Loucy (cell line): ENCODE data around the gene TNNI3.

Experiments used
- H2AFZ ChIP-seq: fragments of 200-600 bp; sonication (generic); 2 replicates; pipeline ENCODE4 v1.6.0; 2016; ENCODE audit warnings: antibody characterized with exemption, mild to moderate bottlenecking, low read length, moderate library complexity
- H3F3A ChIP-seq: fragments of 200-600 bp; 2 replicates; pipeline ENCODE4 v1.6.0; 2016; ENCODE audit warnings: antibody characterized with exemption, low read depth, mild to moderate bottlenecking
- H3K27me3 ChIP-seq: fragments of 200-600 bp; sonication (generic); 2 replicates; pipeline ENCODE4 v1.6.1; 2014; ENCODE audit warnings: low read length, mild to moderate bottlenecking; ENCODE audit not compliant: insufficient read depth, poor library complexity, severe bottlenecking
- H3K36me3 ChIP-seq: fragments of 200-600 bp; sonication (generic); 2 replicates; pipeline ENCODE4 v1.6.1; 2016; ENCODE audit warnings: low read length; ENCODE audit not compliant: insufficient read depth
- H3K4me1 ChIP-seq: fragments of 200-600 bp; sonication (generic); 2 replicates; pipeline ENCODE4 v1.5.1; 2014; ENCODE audit warnings: low read length, mild to moderate bottlenecking; ENCODE audit not compliant: insufficient read depth, poor library complexity, severe bottlenecking
- H3K4me2 ChIP-seq: fragments of 200-600 bp; sonication (generic); 2 replicates; pipeline ENCODE4 v1.6.0; 2014; ENCODE audit warnings: antibody characterized with exemption, low read length, low read depth, mild to moderate bottlenecking; ENCODE audit not compliant: poor library complexity, severe bottlenecking
- H3K4me3 ChIP-seq: fragments of 200-600 bp; sonication (generic); 2 replicates; pipeline ENCODE4 v1.5.1; 2014; ENCODE audit warnings: low read length, mild to moderate bottlenecking, mixed read lengths; ENCODE audit not compliant: poor library complexity, severe bottlenecking
- H3K79me2 ChIP-seq: fragments of 200-600 bp; sonication (generic); 2 replicates; pipeline ENCODE4 v1.6.1; 2014; ENCODE audit warnings: low read length; ENCODE audit not compliant: insufficient read depth
- H3K9ac ChIP-seq: fragments of 200-600 bp; sonication (generic); 2 replicates; pipeline ENCODE4 v1.6.0; 2014; ENCODE audit warnings: mild to moderate bottlenecking, low read depth, low read length, moderate library complexity; ENCODE audit not compliant: poor library complexity, severe bottlenecking
- H3K9me2 ChIP-seq: fragments of 200-600 bp; sonication (generic); replicated peaks from 2 replicates; pipeline ENCODE4 v1.6.1; 2016; ENCODE audit warnings: low read depth, low read length, mixed read lengths
- H3K9me3 ChIP-seq: fragments of 200-600 bp; sonication (generic); 2 replicates; pipeline ENCODE4 v1.6.1; 2014; ENCODE audit warnings: mild to moderate bottlenecking, antibody characterized with exemption, low read length, low read depth; ENCODE audit not compliant: insufficient read depth
- H4K20me1 ChIP-seq: fragments of 200-600 bp; sonication (generic); 2 replicates; pipeline ENCODE4 v1.6.0; 2014; ENCODE audit warnings: antibody characterized with exemption, low read length, mild to moderate bottlenecking; ENCODE audit not compliant: insufficient read depth, poor library complexity, severe bottlenecking
- CTCF ChIP-seq: fragments of 200-600 bp; sonication (generic); conservative IDR thresholded peaks from 2 replicates; pipeline ENCODE4 v1.5.1; 2014; ENCODE audit warnings: mild to moderate bottlenecking, antibody characterized with exemption, low read length
- EZH2phosphoT487 ChIP-seq: fragments of 200-600 bp; IDR thresholded peaks from 2 replicates; pipeline ENCODE4 v1.6.1; 2018; ENCODE audit warnings: antibody characterized with exemption, mild to moderate bottlenecking, moderate library complexity, borderline replicate concordance

Gene TNNI3

GRCh38 chr19:55188625-55189024, 31.1 kb upstream of the TNNI3 start:
- H3K9me2 ChIP-seq = no peaks in the 10 kb centered on the region
- H3K4me1 ChIP-seq = no peaks in the 10 kb centered on the region
- H3K36me3 ChIP-seq = no peaks in the 10 kb centered on the region
- H4K20me1 ChIP-seq = no peaks in the 10 kb centered on the region
- H3K4me3 ChIP-seq = no peak overlapping the region
- H2AFZ ChIP-seq = no peak overlapping the region
- no peaks in the 10 kb centered on the region for H3K27me3 ChIP-seq
- H3K4me2 ChIP-seq = no peak overlapping the region
- no peaks in the 10 kb centered on the region for H3K79me2 ChIP-seq
- no peaks in the 10 kb centered on the region for H3F3A ChIP-seq
- H3K9me3 ChIP-seq = no peaks in the 10 kb centered on the region
- TF ChIP-seq EZH2phosphoT487 (no peak), CTCF (no peak)
- no peak overlapping the region for H3K9ac ChIP-seq

- Histone ChIP-seq H3K27me3 (no peaks in the 10 kb centered on the region), H3K9ac (no peak overlapping the region)
These were observed 28.5 kb upstream of the TNNI3 start for GRCh38 chr19:55186080-55186479.

GRCh38 chr19:55181740-55182139, 24.2 kb upstream of the TNNI3 start:
- no peaks in the 10 kb centered on the region for H3K36me3 ChIP-seq
- H3K9me2 ChIP-seq = no peaks in the 10 kb centered on the region
- H3K4me3 ChIP-seq = no peak overlapping the region
- no peaks in the 10 kb centered on the region for H4K20me1 ChIP-seq
- no peaks in the 10 kb centered on the region for H3F3A ChIP-seq
- H2AFZ ChIP-seq = no peak overlapping the region
- H3K27me3 ChIP-seq = no peaks in the 10 kb centered on the region
- TF ChIP-seq CTCF (no peak), EZH2phosphoT487 (no peak)
- no peak overlapping the region for H3K9ac ChIP-seq
- no peaks in the 10 kb centered on the region for H3K79me2 ChIP-seq
- H3K4me1 ChIP-seq = peaks cover 7% of the 10 kb centered on the region
- no peaks in the 10 kb centered on the region for H3K9me3 ChIP-seq
- no peak overlapping the region for H3K4me2 ChIP-seq

More at GRCh38 chr19:55186080-55186479, 28.5 kb upstream of the TNNI3 start:
- Histone ChIP-seq H3K4me3 (no peak overlapping the region), H3K4me1 (no peaks in the 10 kb centered on the region), H3K79me2 (no peaks in the 10 kb centered on the region), H3K4me2 (no peak overlapping the region), H4K20me1 (no peaks in the 10 kb centered on the region), H3K9me2 (no peaks in the 10 kb centered on the region), H3K9me3 (no peaks in the 10 kb centered on the region), H2AFZ (no peak overlapping the region), H3F3A (no peaks in the 10 kb centered on the region), H3K36me3 (no peaks in the 10 kb centered on the region)
- TF ChIP-seq CTCF (no peak), EZH2phosphoT487 (no peak)
